Loucy (cell line): ENCODE measurements around the gene NPY2R.

Experiments used
- H2AFZ ChIP-seq: fragments of 200-600 bp; sonication (generic); 2 replicates; pipeline ENCODE4 v1.6.0; 2016; ENCODE audit warnings: antibody characterized with exemption, mild to moderate bottlenecking, low read length, moderate library complexity
- H3F3A ChIP-seq: fragments of 200-600 bp; 2 replicates; pipeline ENCODE4 v1.6.0; 2016; ENCODE audit warnings: antibody characterized with exemption, low read depth, mild to moderate bottlenecking
- H3K27me3 ChIP-seq: fragments of 200-600 bp; sonication (generic); 2 replicates; pipeline ENCODE4 v1.6.1; 2014; ENCODE audit warnings: low read length, mild to moderate bottlenecking; ENCODE audit not compliant: insufficient read depth, poor library complexity, severe bottlenecking
- H3K36me3 ChIP-seq: fragments of 200-600 bp; sonication (generic); 2 replicates; pipeline ENCODE4 v1.6.1; 2016; ENCODE audit warnings: low read length; ENCODE audit not compliant: insufficient read depth
- H3K4me1 ChIP-seq: fragments of 200-600 bp; sonication (generic); 2 replicates; pipeline ENCODE4 v1.5.1; 2014; ENCODE audit warnings: low read length, mild to moderate bottlenecking; ENCODE audit not compliant: insufficient read depth, poor library complexity, severe bottlenecking
- H3K4me2 ChIP-seq: fragments of 200-600 bp; sonication (generic); 2 replicates; pipeline ENCODE4 v1.6.0; 2014; ENCODE audit warnings: antibody characterized with exemption, low read length, low read depth, mild to moderate bottlenecking; ENCODE audit not compliant: poor library complexity, severe bottlenecking
- H3K4me3 ChIP-seq: fragments of 200-600 bp; sonication (generic); 2 replicates; pipeline ENCODE4 v1.5.1; 2014; ENCODE audit warnings: low read length, mild to moderate bottlenecking, mixed read lengths; ENCODE audit not compliant: poor library complexity, severe bottlenecking
- H3K79me2 ChIP-seq: fragments of 200-600 bp; sonication (generic); 2 replicates; pipeline ENCODE4 v1.6.1; 2014; ENCODE audit warnings: low read length; ENCODE audit not compliant: insufficient read depth
- H3K9ac ChIP-seq: fragments of 200-600 bp; sonication (generic); 2 replicates; pipeline ENCODE4 v1.6.0; 2014; ENCODE audit warnings: mild to moderate bottlenecking, low read depth, low read length, moderate library complexity; ENCODE audit not compliant: poor library complexity, severe bottlenecking
- H3K9me2 ChIP-seq: fragments of 200-600 bp; sonication (generic); replicated peaks from 2 replicates; pipeline ENCODE4 v1.6.1; 2016; ENCODE audit warnings: low read depth, low read length, mixed read lengths
- H3K9me3 ChIP-seq: fragments of 200-600 bp; sonication (generic); 2 replicates; pipeline ENCODE4 v1.6.1; 2014; ENCODE audit warnings: mild to moderate bottlenecking, antibody characterized with exemption, low read length, low read depth; ENCODE audit not compliant: insufficient read depth
- H4K20me1 ChIP-seq: fragments of 200-600 bp; sonication (generic); 2 replicates; pipeline ENCODE4 v1.6.0; 2014; ENCODE audit warnings: antibody characterized with exemption, low read length, mild to moderate bottlenecking; ENCODE audit not compliant: insufficient read depth, poor library complexity, severe bottlenecking
- CTCF ChIP-seq: fragments of 200-600 bp; sonication (generic); conservative IDR thresholded peaks from 2 replicates; pipeline ENCODE4 v1.5.1; 2014; ENCODE audit warnings: mild to moderate bottlenecking, antibody characterized with exemption, low read length
- EZH2phosphoT487 ChIP-seq: fragments of 200-600 bp; IDR thresholded peaks from 2 replicates; pipeline ENCODE4 v1.6.1; 2018; ENCODE audit warnings: antibody characterized with exemption, mild to moderate bottlenecking, moderate library complexity, borderline replicate concordance

NPY2R gene

GRCh38 chr4:155241225-155241624 is 32.8 kb downstream of the NPY2R start:
- Histone ChIP-seq H3K4me1 (no peaks in the 10 kb centered on the region), H3K27me3 (no peaks in the 10 kb centered on the region), H3K4me3 (no peak overlapping the region), H3K9me3 (no peaks in the 10 kb centered on the region), H3F3A (no peaks in the 10 kb centered on the region), H4K20me1 (no peaks in the 10 kb centered on the region), H3K36me3 (no peaks in the 10 kb centered on the region), H3K9ac (no peak overlapping the region), H3K79me2 (no peaks in the 10 kb centered on the region), H3K4me2 (no peak overlapping the region), H2AFZ (no peak overlapping the region), H3K9me2 (no peaks in the 10 kb centered on the region)
- TF ChIP-seq EZH2phosphoT487 (no peak), CTCF (no peak)

GRCh38 chr4:155241664-155242063 is 33.2 kb downstream of the NPY2R start:
- no peaks in the 10 kb centered on the region for H3K27me3 ChIP-seq
- H3K4me3 ChIP-seq = no peak overlapping the region
- no peaks in the 10 kb centered on the region for H3K79me2 ChIP-seq
- H3K36me3 ChIP-seq = no peaks in the 10 kb centered on the region
- H2AFZ ChIP-seq = no peak overlapping the region
- TF ChIP-seq EZH2phosphoT487 (no peak), CTCF (no peak)
- H3K4me1 ChIP-seq = no peaks in the 10 kb centered on the region
- H3K4me2 ChIP-seq = no peak overlapping the region
- H3K9ac ChIP-seq = no peak overlapping the region
- no peaks in the 10 kb centered on the region for H3K9me2 ChIP-seq
- no peaks in the 10 kb centered on the region for H4K20me1 ChIP-seq
- H3F3A ChIP-seq = no peaks in the 10 kb centered on the region
- no peaks in the 10 kb centered on the region for H3K9me3 ChIP-seq

- Histone ChIP-seq H3K4me2 (no peak overlapping the region), H3K4me3 (no peak overlapping the region), H3K4me1 (no peaks in the 10 kb centered on the region), H2AFZ (no peak overlapping the region), H3K9me2 (no peaks in the 10 kb centered on the region), H4K20me1 (no peaks in the 10 kb centered on the region), H3K9me3 (no peaks in the 10 kb centered on the region), H3K9ac (no peak overlapping the region), H3K36me3 (no peaks in the 10 kb centered on the region), H3K79me2 (no peaks in the 10 kb centered on the region), H3K27me3 (no peaks in the 10 kb centered on the region), H3F3A (no peaks in the 10 kb centered on the region)
- TF ChIP-seq CTCF (no peak), EZH2phosphoT487 (no peak)
These were observed 36.7 kb downstream of the NPY2R start for GRCh38 chr4:155245105-155245504.
